Stimulated activated CD4-positive, alpha-beta T cell treated with anti-CD3 and anti-CD28 coated beads, Interleukin-4, amount 100 ng/mL, for 1 hour (primary cell): Measurements from ENCODE around the gene PTPN4.
"Not testable (repeated sequence)": the region's sequence is repeated elsewhere in the genome, so short reads cannot be mapped to it uniquely, and the experiment has no call there.

ENCODE experiments used
- DNase-seq: peaks from one replicate; pipeline ENCODE4 v3.0.0-alpha.2; 2020

Gene PTPN4

DNA sequence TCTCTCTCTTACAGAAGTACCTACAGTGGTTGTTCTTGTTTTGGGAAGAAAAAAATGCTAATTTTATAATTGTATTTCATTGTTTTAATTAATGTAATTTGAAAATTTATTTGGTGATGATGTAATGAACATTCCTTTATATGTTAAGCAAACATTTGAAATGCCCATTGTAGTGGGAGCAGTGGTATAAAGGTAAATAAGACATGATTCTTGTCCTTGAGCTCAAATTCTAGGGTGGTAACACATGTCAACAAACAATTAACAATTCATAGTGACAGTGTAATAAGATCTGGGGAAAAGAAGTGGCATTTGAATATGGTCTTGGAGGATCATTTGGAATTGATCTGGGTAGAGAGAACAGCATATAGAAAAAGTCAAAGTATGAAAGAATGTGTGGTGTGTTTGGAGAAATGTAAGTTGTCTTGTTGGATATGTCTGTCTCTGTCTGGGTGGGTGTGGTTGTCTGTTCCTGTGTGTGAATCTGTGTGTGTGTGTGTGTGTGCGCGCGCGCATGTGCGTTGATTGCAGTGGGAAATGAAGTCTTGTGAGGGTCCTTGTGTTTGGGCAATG is 5.8 kb downstream of the PTPN4 start:
- no peak for DNase-seq

DNA sequence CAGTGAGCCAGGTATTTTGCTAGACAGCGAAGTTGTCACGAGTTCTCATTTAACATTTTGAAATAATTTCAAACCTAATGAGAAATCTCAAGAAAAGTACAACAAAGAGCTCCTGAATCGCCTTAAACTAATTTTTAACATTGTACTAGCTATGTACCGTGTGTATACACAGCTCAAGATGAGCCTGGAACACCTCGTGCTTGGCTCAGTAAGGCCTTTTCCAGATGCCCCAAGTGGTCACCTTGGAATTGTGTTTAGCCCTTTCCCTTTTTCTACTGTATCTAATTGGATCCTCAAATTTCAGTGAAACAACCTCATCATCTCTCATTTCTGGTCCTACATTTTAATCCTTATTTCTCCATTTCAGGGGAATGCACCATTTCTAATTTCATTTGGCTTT is 7.2 kb downstream of the PTPN4 start:
- DNase-seq: no peak

DNA sequence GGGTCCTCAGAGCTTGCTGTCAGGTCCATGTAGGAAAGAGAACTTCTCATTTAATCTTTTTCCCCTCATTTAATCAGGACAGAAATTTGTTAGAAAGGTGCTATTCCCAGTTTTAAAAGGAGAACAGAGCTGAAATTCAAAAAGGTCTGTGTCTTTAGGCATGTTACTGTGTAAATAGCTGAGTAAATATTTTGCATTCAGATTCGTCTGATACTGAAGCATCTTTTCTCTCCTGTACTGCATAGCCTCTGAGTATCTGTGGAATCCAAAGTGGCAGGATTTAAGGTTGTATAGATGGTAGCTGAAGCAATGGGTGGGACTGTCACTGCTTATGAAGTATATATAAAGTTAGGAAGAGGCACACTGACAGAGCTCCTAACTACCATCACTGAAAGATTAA is 9.0 kb downstream of the PTPN4 start:
- no peak for DNase-seq

DNA sequence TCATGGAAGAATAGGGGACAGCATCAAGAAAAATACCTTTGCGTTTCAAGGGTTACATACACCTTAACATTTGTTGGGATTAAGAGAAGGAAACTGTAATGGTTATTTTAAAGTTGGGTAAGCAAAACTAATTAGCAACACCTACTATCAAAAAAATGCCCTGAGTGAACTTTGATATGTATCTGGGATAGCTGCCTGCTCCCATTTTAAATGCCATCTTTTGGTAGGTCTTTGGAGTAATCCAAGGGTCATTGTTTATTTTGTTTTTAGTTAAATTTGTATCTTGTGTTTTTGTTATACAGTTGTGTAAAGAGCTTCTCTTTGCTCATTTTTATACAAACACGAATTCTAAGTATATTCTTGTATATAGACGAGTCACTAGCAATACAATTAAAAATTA is 9.9 kb downstream of the PTPN4 start:
- DNase-seq: no peak

DNA sequence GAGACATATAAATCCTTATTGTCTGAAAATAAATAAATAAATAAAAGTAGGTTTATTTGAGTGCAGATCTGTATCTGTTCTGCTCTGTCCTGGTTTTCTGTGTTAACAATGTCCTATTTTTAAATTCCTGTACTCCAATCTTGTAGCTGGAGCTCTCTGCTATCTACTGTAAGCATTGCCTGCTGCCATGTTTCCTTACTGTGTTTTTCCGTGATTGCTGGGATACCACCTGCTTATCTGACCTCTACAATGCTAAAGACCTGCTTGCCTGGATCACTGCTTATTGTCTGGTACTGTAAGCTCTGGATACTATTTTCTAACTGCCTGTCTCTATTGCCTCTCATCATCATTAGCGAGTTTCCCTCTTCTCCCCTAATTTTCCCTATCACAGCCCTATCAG is 11.6 kb downstream of the PTPN4 start:
- no peak for DNase-seq

DNA sequence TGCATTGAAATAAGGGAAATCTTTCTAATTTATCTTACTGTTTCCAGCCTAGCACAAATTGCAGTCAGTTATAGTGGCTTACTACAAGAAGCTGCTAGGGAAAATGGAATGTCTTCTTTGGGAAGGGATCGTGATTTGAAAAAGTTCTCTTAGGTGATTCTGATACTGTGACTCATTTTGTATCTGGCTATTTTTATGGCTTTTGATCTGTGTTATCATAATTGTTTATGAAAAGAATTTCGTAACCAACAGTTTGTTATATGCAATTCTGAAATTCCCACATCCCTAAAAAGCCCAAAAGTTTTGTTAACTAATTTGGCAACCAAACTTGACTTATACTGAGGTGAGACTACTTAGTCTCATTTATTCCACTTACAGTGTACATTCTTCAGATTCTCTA is 12.4 kb downstream of the PTPN4 start:
- DNase-seq: no peak

DNA sequence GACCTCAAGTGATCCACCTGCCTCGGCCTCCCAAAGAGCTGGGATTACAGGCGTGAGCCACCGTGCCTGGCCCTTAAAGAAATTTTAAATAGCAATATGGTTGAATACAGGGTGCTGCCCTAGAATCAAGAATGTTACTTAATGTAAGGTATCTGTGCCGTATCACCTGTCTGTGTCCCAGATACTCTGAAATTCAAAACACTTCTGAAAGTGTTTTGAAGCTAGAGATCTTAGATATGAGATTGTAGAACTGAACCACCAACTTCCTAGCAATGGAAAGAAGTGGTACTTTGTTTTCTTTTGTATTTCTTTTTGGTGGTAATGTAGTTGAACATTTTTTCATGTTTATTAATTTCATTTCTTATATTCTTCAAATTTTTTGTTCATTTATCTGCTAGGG is 13.0 kb downstream of the PTPN4 start:
- no peak for DNase-seq

DNA sequence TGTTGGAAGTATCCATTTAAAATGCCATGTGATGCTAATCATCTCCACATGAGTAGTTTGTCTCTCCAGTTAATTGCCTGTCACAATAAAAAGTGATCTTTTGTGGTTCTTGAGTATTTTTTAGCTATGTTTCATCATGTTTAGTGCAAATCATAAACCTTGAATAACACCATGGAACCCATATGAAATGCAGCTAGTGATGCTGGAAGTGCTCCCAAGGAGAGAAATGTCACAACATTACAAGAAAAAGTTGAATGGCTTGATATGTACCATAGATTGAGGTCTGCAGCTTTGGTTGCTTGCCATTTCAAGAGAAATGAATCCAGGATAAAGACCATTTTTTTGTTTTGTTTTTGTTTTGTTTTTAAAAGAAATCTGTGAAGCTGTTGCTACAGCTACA is 14.3 kb downstream of the PTPN4 start:
- DNase-seq: no peak

DNA sequence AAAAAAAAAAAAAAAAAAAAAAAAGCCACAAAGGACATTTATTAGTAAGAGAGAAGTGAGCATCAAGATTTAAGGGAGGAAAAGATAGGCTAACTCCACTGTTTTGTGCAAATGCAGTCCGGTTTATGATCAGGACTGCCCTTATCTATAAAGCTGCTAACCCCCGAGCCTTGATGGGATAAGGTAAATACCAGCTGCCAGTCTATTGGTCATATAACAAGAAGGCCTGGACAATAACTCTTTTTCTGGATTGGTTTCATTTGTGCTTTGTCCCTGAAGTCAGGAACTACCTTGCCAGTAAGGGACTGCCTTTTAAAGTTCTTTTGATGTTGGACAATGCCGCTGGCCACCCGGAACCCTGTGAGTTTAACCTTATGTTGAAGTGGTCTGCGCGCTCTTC is 15.4 kb downstream of the PTPN4 start:
- DNase-seq: no peak

DNA sequence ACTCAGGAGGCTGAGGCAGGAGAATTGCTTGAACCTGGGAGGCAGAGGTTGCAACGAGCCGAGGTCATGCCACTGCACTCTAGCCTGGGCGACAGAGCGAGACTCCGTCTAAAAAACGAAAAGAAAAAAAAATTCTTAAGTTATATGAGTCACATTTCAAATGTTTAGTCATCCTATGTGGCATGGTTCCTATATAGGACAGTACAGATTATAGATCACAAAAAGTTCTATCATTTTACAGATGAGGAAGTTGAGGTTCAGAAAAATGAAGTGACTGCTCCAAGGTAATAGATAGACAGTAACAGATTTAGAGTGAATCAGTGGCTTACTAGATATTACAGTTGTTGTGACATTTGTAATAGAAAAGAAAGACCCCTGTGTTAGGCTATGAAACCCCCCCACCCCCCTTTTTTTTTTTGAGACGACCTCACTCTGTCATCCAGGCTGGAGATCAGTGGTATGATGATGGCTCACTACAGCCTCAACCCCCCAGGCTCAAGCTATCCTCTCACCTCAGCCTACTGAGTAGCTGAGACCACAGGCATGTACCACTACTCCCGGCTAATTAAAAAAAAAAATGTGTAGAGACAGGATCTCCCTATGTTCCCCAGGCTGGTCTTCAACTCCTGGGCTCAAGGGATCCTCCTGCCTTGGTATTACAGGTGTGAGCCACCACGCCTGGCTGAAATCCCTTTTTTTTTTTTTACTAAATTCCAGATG is 22.7 kb downstream of the PTPN4 start:
- DNase-seq: no peak

DNA sequence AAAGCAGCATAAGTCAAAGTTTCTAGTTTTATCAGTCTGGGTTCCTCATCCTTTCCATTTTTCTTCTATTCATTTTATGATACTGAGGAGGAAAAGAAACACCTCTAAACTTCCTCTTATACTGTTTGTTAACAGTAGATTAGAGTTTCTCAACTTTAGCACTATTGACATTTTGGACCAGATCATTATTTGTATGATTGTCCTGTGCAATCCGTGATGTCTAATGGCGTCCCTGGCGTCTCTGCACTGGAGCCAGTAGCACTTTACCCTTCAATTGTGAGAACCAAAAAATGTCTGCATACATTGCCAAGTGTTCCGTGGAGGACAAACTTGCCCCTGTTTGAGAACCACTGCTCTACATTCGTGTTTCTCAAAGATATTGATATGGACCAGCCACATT is 25.2 kb downstream of the PTPN4 start:
- DNase-seq: no peak

DNA sequence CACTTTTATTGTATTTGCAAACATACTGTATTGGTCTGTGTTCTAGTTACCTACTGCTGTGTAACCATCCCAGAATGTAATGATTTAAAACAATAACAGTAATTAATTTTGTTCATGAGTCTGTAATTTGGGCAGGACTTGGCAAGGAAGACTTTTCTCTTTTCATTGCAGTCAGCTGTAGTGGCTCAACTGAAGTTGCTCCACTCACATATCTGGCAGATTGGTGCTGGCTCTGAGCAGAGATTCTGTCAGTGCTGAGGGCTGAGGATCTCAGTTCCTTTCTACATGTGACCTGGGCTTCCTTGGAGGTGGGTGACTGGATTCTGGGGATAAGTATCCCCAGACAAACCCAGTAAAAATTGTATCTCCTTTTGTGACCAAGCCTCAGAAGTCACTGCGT is 26.6 kb downstream of the PTPN4 start:
- DNase-seq: no peak

DNA sequence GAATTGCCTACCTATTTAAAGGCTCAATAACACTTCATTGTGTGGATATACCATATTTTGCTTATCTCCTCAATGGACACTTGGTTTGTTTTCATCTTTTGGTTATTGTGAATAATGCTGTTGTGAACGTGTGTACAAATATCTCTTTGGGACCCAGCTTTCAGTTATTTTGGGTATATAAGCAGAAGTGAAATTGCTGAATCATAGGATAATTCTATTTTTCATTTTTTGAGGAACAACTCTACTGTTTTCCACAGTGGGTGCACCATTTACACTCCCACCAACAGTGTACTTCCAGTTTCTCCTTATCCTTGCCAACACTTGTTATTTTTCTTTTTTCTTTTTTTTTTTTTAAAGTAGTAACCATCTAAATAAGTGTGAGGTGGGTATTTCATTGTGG is 29.0 kb downstream of the PTPN4 start:
- DNase-seq: no peak

DNA sequence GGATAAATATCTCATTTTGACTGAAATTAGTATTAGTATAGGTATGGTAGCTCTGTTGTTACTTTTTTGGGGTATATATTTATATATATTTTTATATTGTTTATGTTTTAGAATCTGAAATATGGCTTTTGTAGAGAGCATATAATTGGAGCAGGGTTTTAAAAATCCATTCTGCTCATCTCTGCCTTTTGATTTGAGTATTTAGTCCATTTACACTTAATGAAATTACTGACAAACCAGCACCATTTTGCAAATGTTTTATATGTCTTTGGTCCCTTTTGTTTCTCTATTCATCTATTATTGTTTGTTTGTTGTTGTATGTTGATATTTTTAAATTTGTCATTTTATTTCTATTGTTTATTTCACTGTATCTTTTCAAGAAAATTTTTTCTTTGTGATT is 30.7 kb downstream of the PTPN4 start:
- no peak for DNase-seq

DNA sequence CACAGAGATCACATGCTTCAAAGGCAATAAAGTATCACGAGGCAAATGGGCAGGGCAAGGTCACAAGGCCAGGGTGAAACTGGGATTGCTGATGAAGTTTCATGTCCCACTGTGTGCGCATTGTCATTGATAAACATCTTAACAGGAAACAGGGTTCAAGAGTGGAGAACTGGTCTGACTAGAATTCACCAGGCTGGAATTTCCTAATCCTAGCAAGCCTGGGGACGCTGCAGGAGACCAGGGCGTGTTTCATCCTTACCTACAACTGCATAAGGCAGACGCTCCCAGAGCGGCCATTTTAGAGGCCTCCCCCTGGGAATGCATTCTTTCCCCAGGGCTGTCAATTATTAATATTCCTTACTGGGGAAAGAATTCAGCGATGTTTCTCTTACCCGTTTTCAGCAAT is 33.2 kb downstream of the PTPN4 start:
- no peak for DNase-seq

DNA sequence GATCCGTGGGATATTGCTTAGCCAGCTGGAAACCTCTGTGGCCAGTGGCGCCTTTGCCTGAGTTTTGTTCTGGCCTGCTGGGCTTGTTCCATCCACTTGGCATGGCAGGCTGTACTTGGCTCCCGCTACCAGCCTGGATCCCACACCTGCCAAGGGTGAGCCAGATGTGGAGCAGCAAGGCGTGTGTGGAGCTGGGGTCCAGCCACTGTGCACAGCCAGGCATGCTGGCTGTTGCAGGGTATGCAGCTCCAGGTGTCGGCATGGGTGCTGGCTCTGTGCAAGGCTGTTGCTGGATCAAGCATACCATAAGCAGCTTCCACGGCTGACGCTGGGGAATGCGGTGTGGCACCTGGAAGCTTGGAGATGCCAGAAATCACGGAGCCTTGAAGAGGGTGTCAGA is 34.5 kb downstream of the PTPN4 start:
- no peak for DNase-seq

DNA sequence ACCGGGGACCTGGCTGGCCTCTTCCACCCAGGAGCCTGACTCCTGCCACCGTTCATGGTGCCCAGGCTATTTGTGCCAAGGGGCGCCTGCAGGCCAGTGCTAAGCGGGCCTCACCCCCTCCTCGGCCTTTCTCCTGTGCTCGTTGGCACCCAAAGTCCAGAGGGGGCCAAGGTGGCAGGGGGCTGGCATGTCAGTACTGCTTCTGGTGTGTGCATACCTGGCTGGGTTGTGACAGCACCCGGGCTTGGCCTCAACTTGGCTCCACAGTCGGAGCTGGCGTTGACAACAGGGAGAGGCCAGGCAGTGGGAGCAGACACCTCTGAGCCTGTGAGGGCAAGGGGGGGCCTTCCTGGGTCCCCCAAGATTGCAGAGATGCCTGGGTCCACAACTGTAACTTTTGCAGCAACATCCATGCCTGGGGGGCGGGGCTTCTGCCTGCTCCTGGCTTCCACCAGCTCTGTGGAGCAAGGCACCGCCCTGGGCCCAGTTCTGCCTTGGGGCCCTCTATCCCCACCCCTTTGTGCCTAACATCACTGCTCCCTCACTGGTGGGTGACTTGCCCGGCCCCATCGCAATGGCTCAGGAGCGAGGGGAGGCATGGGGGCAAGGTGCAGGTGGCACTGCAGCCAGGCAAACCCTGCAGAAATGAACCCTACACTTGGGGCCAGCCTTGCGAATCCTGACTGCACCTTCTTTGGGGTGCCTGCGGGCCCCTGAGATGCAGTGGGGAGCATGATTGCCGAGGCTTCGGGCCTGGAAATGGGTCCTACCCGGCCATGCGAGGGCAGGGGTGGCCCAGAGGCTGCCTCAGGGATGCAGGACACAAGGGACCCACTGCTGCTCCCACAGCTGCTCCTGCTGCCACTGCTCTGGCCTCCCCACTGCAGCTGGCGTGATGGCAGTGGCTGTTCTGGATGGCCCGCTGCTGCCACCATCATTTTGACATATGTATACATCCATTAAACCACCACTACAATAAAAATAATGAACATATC is 35.9 kb downstream of the PTPN4 start:
- no peak for DNase-seq

DNA sequence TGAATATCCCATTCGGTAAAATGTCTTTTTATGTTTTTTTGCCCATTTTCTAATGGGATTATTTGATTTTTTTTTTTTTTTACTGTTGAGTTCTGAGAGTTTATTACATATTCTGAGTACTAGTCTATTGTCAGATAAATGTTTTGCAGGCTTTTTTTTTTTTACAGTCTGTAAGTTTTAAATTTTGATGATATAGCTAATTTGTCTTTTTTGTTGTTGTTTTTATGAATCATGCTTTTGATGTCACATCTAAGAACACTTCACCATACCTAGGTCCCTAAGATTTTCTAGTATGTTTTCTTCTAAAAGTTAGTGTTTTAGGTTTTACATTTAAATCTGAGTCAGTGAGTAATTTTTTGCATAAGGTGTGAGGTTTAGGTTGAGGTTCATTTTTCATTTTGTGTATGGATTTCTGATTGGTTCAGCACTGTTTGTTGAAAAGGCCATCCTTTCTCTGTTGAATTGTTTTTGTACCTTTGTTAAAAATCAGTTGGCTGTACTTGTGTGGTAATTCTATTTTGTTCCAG is 40.7 kb downstream of the PTPN4 start:
- DNase-seq: no peak

DNA sequence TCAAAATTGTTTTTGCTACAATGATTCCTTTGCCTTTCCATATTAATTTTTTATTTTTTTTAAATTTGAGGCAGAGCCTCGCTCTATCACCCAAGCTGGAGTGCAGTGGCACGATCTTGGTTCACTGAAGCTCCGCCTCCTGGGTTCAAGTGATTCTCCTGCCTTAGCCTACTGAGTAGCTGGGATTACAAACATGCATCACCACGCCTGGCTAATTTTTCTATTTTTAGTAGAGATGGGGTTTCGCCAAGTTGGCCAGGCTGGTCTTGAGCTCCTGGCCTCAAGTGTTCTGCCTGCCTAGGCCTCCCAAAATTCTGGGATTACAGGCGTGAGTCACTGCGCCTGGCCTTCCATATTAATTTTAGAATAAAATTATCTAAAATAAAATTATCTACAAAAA is 41.3 kb downstream of the PTPN4 start:
- DNase-seq: no peak

DNA sequence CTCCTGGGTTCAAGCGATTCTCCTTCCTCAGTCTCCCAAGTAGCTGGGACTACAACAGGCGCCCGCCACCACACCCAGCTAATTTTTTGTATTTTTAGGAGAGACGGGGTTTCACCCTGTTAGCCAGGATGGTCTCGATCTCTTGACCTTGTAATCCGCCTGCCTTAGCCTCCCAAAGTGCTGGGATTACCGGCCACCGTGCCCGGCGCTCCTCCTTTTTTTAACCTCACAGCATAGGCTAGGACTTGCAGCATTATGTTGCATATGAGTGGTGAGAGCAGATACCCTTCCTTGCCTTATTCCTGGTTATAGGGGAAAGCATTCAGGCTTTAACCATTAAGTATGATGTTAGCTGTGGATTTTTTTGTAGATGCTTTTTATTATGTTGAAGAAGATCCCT is 42.3 kb downstream of the PTPN4 start:
- DNase-seq: not testable (repeated sequence)

DNA sequence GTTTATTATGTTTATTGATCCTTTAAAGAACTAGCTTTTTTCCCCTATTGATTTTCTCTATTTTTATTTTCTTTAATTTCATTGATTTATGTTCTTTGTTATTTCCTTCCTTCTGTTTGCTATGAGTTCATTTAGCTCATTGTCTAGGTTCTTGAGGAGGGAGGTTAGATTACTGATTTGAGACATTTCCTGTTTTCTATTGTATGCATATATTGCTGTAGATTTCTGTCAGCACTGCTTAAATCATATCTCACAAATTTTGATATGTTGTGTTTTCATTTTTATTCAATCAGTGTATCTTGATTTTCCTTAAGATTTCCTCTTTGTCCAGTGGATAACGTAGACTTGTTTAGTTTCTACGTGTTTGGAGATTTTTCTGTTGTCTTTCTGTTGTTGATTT is 43.4 kb downstream of the PTPN4 start:
- DNase-seq: no peak

DNA sequence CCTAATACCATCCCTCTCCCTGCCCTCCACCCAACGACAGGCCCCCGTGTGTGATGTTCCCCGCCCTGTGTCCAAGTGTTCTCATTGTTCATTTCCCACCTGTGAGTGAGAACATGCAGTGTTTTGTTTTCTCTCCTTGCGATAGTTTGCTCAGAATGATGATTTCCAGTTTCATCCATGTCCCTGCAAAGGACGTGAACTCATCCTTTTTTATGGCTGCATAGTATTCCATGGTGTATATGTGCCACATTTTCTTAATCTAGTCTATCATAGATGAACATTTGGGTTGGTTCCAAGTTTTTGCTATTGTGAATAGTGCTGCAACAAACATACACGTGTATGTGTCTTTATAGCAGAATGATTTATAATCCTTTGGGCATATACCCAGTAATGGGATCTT is 44.7 kb downstream of the PTPN4 start:
- DNase-seq: not testable (repeated sequence)

DNA sequence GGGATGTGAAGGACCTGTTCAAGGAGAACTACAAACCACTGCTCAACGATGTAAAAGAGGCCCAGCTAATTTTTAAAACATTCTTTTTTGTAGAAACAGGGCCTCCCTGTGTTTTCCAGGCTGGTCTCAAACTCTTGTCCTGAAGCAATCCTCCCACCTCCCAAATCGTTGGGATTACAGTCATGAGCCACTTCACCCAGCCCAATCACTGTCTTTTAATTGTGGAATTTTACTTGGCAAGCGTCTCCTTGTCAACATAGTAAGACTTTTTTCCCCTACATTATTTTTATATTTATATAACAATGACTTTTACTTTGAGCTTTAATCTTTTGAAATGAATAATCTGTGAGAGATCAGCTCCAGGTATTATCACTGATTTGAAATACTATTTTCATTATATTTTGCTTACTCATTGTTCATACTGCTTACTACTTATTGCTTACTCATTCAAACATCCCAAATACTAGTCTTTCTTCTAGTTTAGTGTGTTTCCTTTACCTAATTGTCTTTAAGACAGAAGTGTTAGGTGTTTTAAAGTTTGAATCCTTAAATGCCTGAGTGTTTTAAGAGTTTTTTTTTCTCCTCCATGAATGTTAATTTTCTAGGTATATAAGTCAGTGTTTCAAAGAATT is 48.9 kb downstream of the PTPN4 start:
- DNase-seq: no peak
